Peyer's patch (tissue), 4 donors: ENCODE results near the gene LAMA1. TPM values are rescaled to one million over a fixed set of nuclear protein-coding genes. Genes with fewer than 3 reads are reported as not detected.
A peak's percentile ranks its signal among the peaks of the same experiment; 100 is the strongest.

Source experiments
- DNase-seq, 3 donors: peaks; one replicate each; pipeline ENCODE4 v3.0.0-alpha.2; 2017 to 2019
- H3K27ac ChIP-seq, 4 donors: fragments of 200-600 bp; sonication (generic); one replicate each; pipeline ENCODE4 v1.5.1; 2016 to 2019
- H3K27me3 ChIP-seq, 2 donors: fragments of 200-600 bp; sonication (generic); one replicate each; pipeline ENCODE4 v1.5.1; 2019
- H3K36me3 ChIP-seq, 3 donors: fragments of 200-600 bp; sonication (generic); one replicate each; pipeline ENCODE4 v1.5.1; 2016 to 2019
- H3K4me1 ChIP-seq, 4 donors: fragments of 200-600 bp; sonication (generic); one replicate each; pipeline ENCODE4 v1.5.1; 2016 to 2019
- H3K4me3 ChIP-seq, 4 donors: fragments of 200-600 bp; sonication (generic); 1 replicate in 3 of 4; 2 replicates in 1 of 4; pipeline ENCODE4 v1.5.1; 2016 to 2019; ENCODE audit warnings: mild to moderate bottlenecking in 1 of 4
- H3K9me3 ChIP-seq, 4 donors: fragments of 200-600 bp; sonication (generic); one replicate each; pipeline ENCODE4 v1.5.1; 2016 to 2019; ENCODE audit warnings: mild to moderate bottlenecking in 1 of 4
- CTCF ChIP-seq, 6 experiments: fragments of 450-650 bp in 4 of 6; fragments of 200-600 bp in 2 of 6; sonication (generic) in 1 of 6; IDR thresholded peaks; one replicate each; pipeline ENCODE4 v1.5.1; 2017 to 2019; ENCODE audit warnings: antibody characterized with exemption in 6 of 6, mild to moderate bottlenecking in 3 of 6, moderate library complexity in 1 of 6
- POLR2A ChIP-seq, 2 donors: fragments of 450-650 bp; IDR thresholded peaks; one replicate each; pipeline ENCODE4 v1.5.1; 2017; ENCODE audit warnings: antibody characterized with exemption in 2 of 2, mild to moderate bottlenecking in 2 of 2, moderate library complexity in 2 of 2
- total RNA-seq, 4 donors: library from RNA; depleted of rRNA; stranded (reverse); fragments of >200 nt; gene quantifications; one replicate each; pipeline ENCODE4 v1.1.0, GENCODE V29; 2016

The LAMA1 gene
- total RNA-seq, 4 donors from 2014 or later: 1.8 to 3.5 (median 2.2) TPM; not detected in 1

GRCh38 chr18:7139409-7139808, 21.8 kb upstream of the LAMA1 start:
- TF ChIP-seq CTCF (IDR thresholded peaks at IDR 0.05) (no peak), POLR2A (IDR thresholded peaks at IDR 0.05) (no peak)
- Histone ChIP-seq H3K4me1 (no peaks in the 10 kb centered on the region), H3K27ac (no peak overlapping the region), H3K4me3 (no peak overlapping the region), H3K9me3 (no peaks in the 10 kb centered on the region), H3K36me3 (no peaks in the 10 kb centered on the region), H3K27me3 (no peaks in the 10 kb centered on the region)
- no peak for DNase-seq

GRCh38 chr18:7133181-7133580, 15.6 kb upstream of the LAMA1 start:
- Histone ChIP-seq H3K27me3 (no peaks in the 10 kb centered on the region), H3K27ac (no peak overlapping the region), H3K36me3 (no peaks in the 10 kb centered on the region), H3K4me3 (no peak overlapping the region), H3K4me1 (no peaks in the 10 kb centered on the region), H3K9me3 (no peaks in the 10 kb centered on the region)
- DNase-seq: no peak
- TF ChIP-seq CTCF (IDR thresholded peaks at IDR 0.05) (no peak), POLR2A (IDR thresholded peaks at IDR 0.05) (no peak)

- Histone ChIP-seq H3K36me3 (no peaks in the 10 kb centered on the region), H3K27ac (no peak overlapping the region), H3K9me3 (no peaks in the 10 kb centered on the region), H3K27me3 (no peaks in the 10 kb centered on the region), H3K4me1 (no peaks in the 10 kb centered on the region), H3K4me3 (no peak overlapping the region)
- TF ChIP-seq POLR2A (IDR thresholded peaks at IDR 0.05) (no peak), CTCF (IDR thresholded peaks at IDR 0.05) (no peak)
- no peak for DNase-seq
Observed at GRCh38 chr18:7132356-7133150, 15.0 kb upstream of the LAMA1 start.

- H3K36me3 ChIP-seq: no peaks in the 10 kb centered on the region
- no peak overlapping the region for H3K4me3 ChIP-seq
- DNase-seq: no peak
- TF ChIP-seq POLR2A (IDR thresholded peaks at IDR 0.05) (no peak), CTCF (IDR thresholded peaks at IDR 0.05) (no peak)
- H3K27ac ChIP-seq: no peak overlapping the region
- peaks cover 0 to 6% of the 10 kb centered on the region in 2 donors for H3K27me3 ChIP-seq
- peaks cover 0 to 5% (median 0%) of the 10 kb centered on the region in 4 donors for H3K4me1 ChIP-seq
- H3K9me3 ChIP-seq: no peaks in the 10 kb centered on the region
Observed at GRCh38 chr18:7122376-7122775, 4.8 kb upstream of the LAMA1 start.

GRCh38 chr18:7116792-7117389, 706 bp downstream of the LAMA1 start:
- no peak overlapping the region for H3K27ac ChIP-seq
- H3K4me3 ChIP-seq: peak overlapping the region in 2 of 4 donors; percentile 35 to 36
- no peaks in the 10 kb centered on the region for H3K36me3 ChIP-seq
- no peaks in the 10 kb centered on the region for H3K9me3 ChIP-seq
- peaks cover 0 to 18% (median 0%) of the 10 kb centered on the region in 4 donors for H3K4me1 ChIP-seq
- DNase-seq: no peak
- peaks cover 0 to 14% of the 10 kb centered on the region in 2 donors for H3K27me3 ChIP-seq
- TF ChIP-seq POLR2A (IDR thresholded peaks at IDR 0.05) (no peak), CTCF (IDR thresholded peaks at IDR 0.05) (no peak)
